Measurements from ENCODE around the gene ADGRL1. TPM values are rescaled to one million over a fixed set of nuclear protein-coding genes. Genes with fewer than 3 reads are reported as not detected.
A peak's percentile ranks its signal among the peaks of the same experiment; 100 is the strongest.

ADGRL1 gene
- total RNA-seq, 1 donor from 2014 or later = 62.4 TPM

DNA sequence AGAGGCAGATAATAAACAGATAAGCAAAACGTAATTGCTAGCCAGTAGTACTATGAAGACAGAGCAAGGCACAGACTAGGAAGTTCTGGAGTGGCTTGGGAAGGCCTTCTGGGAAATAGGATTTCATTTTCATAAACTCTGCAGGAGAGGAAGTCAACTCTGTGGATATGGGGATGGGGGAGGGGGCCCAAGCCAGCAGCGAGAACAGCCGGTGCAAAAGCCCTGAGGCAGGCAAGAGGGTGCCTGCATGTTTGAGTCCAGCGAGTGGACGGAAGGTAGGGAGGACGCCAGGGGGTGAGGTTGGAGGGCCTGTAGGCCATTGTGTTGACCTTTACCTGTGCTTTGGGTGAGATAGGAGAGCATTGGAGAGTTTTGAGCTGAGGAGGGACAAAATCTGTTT lies 60.6 kb downstream of the ADGRL1 start:
- no peak for DNase-seq (ENCODE audit: extremely low spot score, unreplicated experiment)
- Mint-ChIP-seq H3K27me3 (no peaks in the 10 kb centered on the region), H3K36me3 (no peaks in the 10 kb centered on the region), H3K9me3 (no peaks in the 10 kb centered on the region), H3K27ac (peak overlapping the region; percentile 55), H3K4me1 (ENCODE audit: unreplicated experiment) (peaks cover 29% of the 10 kb centered on the region), H3K4me3 (no peak overlapping the region)
- TF ChIP-seq, protein P1, sequence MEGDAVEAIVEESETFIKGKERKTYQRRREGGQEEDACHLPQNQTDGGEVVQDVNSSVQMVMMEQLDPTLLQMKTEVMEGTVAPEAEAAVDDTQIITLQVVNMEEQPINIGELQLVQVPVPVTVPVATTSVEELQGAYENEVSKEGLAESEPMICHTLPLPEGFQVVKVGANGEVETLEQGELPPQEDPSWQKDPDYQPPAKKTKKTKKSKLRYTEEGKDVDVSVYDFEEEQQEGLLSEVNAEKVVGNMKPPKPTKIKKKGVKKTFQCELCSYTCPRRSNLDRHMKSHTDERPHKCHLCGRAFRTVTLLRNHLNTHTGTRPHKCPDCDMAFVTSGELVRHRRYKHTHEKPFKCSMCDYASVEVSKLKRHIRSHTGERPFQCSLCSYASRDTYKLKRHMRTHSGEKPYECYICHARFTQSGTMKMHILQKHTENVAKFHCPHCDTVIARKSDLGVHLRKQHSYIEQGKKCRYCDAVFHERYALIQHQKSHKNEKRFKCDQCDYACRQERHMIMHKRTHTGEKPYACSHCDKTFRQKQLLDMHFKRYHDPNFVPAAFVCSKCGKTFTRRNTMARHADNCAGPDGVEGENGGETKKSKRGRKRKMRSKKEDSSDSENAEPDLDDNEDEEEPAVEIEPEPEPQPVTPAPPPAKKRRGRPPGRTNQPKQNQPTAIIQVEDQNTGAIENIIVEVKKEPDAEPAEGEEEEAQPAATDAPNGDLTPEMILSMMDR (conservative IDR thresholded peaks at IDR 0.05) = no peak

DNA sequence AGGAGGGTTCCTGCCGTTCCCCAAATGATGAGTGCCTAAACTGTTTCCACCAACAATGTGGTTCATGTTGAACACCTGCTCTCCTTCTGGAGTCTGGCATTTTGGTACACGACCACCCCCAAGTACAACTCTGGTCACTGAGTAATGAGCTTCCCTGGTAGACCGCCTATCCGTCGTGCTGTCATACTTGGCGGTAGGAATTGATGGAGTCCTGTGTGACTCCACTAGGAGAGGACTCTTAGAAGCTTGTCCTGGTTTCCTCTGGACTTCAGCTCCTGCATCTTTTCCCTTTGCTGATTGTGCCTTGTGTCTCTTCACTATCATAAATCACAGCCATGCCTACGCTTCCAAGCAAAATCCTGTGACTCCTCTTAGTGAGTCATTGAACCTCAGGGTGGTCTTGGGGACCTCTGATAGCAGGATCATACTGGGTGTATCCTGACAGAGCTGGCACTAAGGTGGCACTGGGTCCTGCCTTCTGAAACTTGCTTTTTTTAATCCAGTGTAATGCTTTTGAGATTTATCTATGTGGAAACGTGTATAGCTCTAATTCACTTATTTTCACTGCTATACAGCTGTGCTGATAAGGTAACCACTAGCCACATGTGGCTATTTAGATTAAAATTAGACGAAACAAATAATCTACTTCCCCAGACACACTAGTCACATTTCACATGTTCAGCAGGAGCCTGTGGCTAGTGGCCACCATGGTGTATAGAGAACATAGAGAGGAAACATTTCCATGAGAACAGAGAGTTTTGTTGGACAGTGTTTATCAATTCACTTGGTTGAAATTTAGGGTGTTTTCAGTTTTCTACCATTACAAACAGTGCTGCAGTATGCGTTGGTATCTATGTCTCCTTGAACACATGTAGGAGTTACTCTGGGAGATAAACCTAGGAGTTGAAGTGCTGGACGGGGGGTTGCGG lies 63.4 kb downstream of the ADGRL1 start:
- Mint-ChIP-seq H3K36me3 (no peaks in the 10 kb centered on the region), H3K27me3 (no peaks in the 10 kb centered on the region), H3K4me3 (no peak overlapping the region), H3K4me1 (ENCODE audit: unreplicated experiment) (peaks cover 33% of the 10 kb centered on the region), H3K27ac (peak overlapping the region; percentile 62), H3K9me3 (no peaks in the 10 kb centered on the region)
- no peak for DNase-seq (ENCODE audit: extremely low spot score, unreplicated experiment)
- TF ChIP-seq, protein P1 (conservative IDR thresholded peaks at IDR 0.05) = no peak

DNA sequence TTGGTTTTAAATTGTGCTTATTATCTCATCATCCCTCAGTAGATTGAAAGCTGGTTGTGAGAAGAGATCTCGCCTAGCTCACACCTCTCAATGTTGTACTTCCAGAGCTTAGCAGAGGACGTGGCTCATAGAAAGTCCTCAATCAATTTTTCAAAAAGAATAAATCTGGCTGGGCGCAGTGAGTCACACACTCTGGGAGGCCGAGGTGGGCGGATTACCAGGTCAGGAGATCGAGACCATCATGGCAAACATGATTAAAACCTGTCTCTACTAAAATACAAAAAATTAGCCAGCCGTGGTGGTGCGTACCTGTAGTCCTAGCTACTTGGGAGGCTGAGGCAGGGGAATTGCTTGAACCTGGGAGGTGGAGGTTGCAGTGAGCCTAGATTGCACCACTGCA lies 64.9 kb downstream of the ADGRL1 start:
- Mint-ChIP-seq H3K27me3 (no peaks in the 10 kb centered on the region), H3K4me1 (ENCODE audit: unreplicated experiment) (peaks cover 33% of the 10 kb centered on the region), H3K27ac (no peak overlapping the region), H3K36me3 (no peaks in the 10 kb centered on the region), H3K9me3 (no peaks in the 10 kb centered on the region), H3K4me3 (no peak overlapping the region)
- no peak for DNase-seq (ENCODE audit: extremely low spot score, unreplicated experiment)
- TF ChIP-seq, protein P1 (conservative IDR thresholded peaks at IDR 0.05) = no peak

DNA sequence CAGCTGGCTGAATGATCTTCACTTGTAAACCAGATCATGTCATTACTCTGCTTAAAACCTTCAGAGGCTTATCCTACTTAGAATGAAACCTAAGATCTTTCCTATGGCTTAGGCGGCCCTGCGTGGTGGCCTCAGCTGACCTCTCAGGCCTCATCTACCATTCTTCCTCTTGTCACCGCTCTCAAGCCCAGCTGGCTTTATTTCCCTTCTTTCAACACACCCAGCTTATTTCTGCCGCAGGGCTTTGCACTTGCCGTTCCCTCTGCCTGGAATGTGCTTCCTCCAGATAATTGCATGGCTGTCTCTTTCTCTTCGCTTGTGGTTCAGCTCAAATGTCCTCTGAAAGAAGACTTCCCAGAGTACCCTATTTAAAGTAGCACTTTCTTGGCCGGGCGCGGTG lies 66.0 kb downstream of the ADGRL1 start:
- Mint-ChIP-seq H3K36me3 (no peaks in the 10 kb centered on the region), H3K27ac (peak overlapping the region; percentile 98), H3K27me3 (no peaks in the 10 kb centered on the region), H3K4me3 (peak overlapping the region; percentile 84), H3K9me3 (no peaks in the 10 kb centered on the region), H3K4me1 (ENCODE audit: unreplicated experiment) (peaks cover 29% of the 10 kb centered on the region)
- TF ChIP-seq, protein P1 (conservative IDR thresholded peaks at IDR 0.05) = no peak
- DNase-seq (ENCODE audit: extremely low spot score, unreplicated experiment) = no peak

DNA sequence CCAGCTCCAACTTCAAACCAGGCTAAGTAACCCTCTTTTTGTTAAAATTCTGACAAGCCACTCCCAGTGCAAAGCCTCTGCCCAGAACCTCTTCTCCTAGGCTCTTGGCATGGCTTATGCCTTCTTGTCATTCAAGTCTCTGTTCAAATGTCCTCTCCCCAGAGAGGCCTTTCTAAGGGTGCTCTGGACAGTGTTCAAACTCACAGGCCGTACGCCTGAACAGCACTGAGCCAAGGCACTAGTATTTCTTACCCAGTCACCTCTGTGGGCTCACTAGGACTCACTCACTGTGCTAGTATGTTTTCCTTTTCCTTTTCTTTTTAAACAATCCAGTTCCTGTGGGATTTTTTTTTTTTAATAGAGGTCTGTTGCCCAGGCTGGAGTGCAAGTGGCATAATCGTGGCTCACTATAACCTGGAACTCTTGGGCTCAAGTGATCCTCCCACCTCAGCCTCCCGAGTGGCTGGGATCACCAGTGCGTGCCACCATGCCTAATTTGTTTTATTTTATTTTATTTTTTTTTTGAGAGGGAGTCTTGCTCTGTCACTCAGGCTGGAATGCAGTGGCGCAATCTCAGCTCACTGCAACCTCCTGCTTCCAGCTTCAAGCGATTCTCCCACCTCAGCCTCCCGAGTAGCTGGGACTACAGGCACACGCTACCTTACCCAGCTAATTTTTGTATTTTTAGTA lies 67.2 kb downstream of the ADGRL1 start:
- peaks cover 37% of the 10 kb centered on the region for H3K4me1 Mint-ChIP-seq (ENCODE audit: unreplicated experiment)
- H3K4me3 Mint-ChIP-seq = peak overlapping the region; percentile 79
- no peak for DNase-seq (ENCODE audit: extremely low spot score, unreplicated experiment)
- H3K27me3 Mint-ChIP-seq = no peaks in the 10 kb centered on the region
- no peaks in the 10 kb centered on the region for H3K9me3 Mint-ChIP-seq
- TF ChIP-seq, protein P1 (conservative IDR thresholded peaks at IDR 0.05) = no peak
- no peaks in the 10 kb centered on the region for H3K36me3 Mint-ChIP-seq
- peak overlapping the region; percentile 98 for H3K27ac Mint-ChIP-seq

Data from type B pancreatic cell (in vitro differentiated cells).